Osteocyte (in vitro differentiated cells): ENCODE measurements around the gene KDF1. TPM values are rescaled to one million over a fixed set of nuclear protein-coding genes. Genes with fewer than 3 reads are reported as not detected.

Source experiments
- DNase-seq: peaks from one replicate; pipeline ENCODE4 v3.0.0; 2021; ENCODE audit warnings: mixed read lengths; ENCODE audit not compliant: unreplicated experiment; ENCODE audit errors: extremely low spot score
- H3K27ac Mint-ChIP-seq: one replicate; pipeline ENCODE4 v1.8.0; 2021; ENCODE audit warnings: mild to moderate bottlenecking, mixed read lengths; ENCODE audit not compliant: unreplicated experiment
- H3K27me3 Mint-ChIP-seq: one replicate; pipeline ENCODE4 v1.8.0; 2021; ENCODE audit warnings: mixed read lengths; ENCODE audit not compliant: unreplicated experiment
- H3K36me3 Mint-ChIP-seq: one replicate; pipeline ENCODE4 v1.8.0; 2021; ENCODE audit warnings: mixed read lengths; ENCODE audit not compliant: unreplicated experiment
- H3K4me1 Mint-ChIP-seq: one replicate; pipeline ENCODE4 v1.8.0; 2021; ENCODE audit warnings: mixed read lengths; ENCODE audit not compliant: unreplicated experiment
- H3K4me3 Mint-ChIP-seq: one replicate; pipeline ENCODE4 v1.8.0; 2021; ENCODE audit warnings: mild to moderate bottlenecking, moderate library complexity, mixed read lengths; ENCODE audit not compliant: unreplicated experiment
- H3K9me3 Mint-ChIP-seq: one replicate; pipeline ENCODE4 v1.8.0; 2021; ENCODE audit warnings: mixed read lengths; ENCODE audit not compliant: unreplicated experiment
- total RNA-seq: library from RNA; stranded (reverse); gene quantifications from 2 replicates; pipeline ENCODE4 v1.2.1, GENCODE V29; 2021
- TF ChIP-seq, protein P1 (sequence below): fragments of 200-600 bp; sonication (generic); IDR thresholded peaks from 2 replicates; pipeline ENCODE4 v1.5.0; 2021; ENCODE audit warnings: antibody characterized with exemption, mild to moderate bottlenecking, moderate library complexity

Gene KDF1
- total RNA-seq, 1 donor from 2014 or later: not detected

DNA sequence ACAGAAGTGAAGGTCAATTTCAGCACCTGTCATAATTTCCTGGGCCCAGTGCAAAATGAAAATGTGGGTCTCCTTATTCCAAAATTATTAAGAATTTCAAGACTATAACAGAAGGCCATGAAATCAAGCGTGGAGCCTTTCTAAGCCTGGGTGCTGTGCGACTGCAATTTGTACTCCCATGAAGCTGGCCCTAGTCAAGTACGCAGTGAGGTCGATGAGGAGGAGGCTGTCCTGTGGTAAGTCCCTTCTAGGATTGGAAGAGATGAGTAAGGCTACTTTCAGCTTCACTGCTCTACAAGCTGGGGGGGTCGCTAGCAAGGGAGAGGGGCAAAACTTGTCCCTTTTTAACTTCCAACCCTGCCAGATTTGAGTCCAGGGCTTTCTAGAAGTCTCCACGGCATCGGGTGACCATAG, 39.1 kb downstream of the KDF1 start:
- TF ChIP-seq, protein P1, sequence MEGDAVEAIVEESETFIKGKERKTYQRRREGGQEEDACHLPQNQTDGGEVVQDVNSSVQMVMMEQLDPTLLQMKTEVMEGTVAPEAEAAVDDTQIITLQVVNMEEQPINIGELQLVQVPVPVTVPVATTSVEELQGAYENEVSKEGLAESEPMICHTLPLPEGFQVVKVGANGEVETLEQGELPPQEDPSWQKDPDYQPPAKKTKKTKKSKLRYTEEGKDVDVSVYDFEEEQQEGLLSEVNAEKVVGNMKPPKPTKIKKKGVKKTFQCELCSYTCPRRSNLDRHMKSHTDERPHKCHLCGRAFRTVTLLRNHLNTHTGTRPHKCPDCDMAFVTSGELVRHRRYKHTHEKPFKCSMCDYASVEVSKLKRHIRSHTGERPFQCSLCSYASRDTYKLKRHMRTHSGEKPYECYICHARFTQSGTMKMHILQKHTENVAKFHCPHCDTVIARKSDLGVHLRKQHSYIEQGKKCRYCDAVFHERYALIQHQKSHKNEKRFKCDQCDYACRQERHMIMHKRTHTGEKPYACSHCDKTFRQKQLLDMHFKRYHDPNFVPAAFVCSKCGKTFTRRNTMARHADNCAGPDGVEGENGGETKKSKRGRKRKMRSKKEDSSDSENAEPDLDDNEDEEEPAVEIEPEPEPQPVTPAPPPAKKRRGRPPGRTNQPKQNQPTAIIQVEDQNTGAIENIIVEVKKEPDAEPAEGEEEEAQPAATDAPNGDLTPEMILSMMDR: no peak
- H3K27ac Mint-ChIP-seq: peak overlapping the region; percentile 92
- H3K4me1 Mint-ChIP-seq: peaks cover 25% of the 10 kb centered on the region
- H3K4me3 Mint-ChIP-seq: peak overlapping the region; percentile 96
- H3K27me3 Mint-ChIP-seq: no peaks in the 10 kb centered on the region
- no peaks in the 10 kb centered on the region for H3K9me3 Mint-ChIP-seq
- H3K36me3 Mint-ChIP-seq: peaks cover 6% of the 10 kb centered on the region
- DNase-seq: no peak

DNA sequence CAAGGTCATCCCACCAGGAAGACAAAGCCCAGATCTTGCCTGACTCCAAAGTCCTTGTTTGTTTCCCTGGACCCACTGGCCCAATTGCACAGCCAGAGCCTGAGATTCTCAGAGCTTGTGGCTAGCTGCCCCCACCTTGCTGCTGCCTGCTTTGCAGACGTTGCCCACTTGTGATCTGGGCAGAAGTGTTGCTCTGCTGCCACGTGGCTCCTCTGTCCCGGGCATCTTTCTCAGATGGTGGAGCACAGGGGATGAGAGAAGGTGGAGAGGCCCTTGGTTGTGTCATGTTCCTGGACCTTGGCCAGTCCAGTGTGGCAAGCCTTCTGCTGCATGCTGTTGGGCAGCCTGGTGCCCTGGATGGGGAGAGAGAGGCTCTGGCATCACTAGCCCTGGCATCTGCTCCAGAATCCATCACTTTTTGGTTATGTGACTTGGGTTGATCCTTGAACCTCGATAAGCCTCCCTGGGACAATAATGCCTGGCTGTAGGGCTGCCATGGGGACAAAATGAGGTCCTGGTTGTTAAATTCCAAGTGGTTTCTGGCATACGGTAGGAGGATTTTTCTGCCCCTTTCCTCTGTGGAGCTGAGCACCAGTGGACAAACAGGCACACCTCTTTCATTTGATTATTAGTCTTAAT, 44.9 kb downstream of the KDF1 start:
- Mint-ChIP-seq H3K9me3 (no peaks in the 10 kb centered on the region), H3K27ac (no peak overlapping the region), H3K36me3 (no peaks in the 10 kb centered on the region), H3K4me1 (peaks cover under 1% of the 10 kb centered on the region), H3K4me3 (no peak overlapping the region), H3K27me3 (peaks cover 3% of the 10 kb centered on the region)
- TF ChIP-seq, protein P1: no peak
- DNase-seq: no peak

DNA sequence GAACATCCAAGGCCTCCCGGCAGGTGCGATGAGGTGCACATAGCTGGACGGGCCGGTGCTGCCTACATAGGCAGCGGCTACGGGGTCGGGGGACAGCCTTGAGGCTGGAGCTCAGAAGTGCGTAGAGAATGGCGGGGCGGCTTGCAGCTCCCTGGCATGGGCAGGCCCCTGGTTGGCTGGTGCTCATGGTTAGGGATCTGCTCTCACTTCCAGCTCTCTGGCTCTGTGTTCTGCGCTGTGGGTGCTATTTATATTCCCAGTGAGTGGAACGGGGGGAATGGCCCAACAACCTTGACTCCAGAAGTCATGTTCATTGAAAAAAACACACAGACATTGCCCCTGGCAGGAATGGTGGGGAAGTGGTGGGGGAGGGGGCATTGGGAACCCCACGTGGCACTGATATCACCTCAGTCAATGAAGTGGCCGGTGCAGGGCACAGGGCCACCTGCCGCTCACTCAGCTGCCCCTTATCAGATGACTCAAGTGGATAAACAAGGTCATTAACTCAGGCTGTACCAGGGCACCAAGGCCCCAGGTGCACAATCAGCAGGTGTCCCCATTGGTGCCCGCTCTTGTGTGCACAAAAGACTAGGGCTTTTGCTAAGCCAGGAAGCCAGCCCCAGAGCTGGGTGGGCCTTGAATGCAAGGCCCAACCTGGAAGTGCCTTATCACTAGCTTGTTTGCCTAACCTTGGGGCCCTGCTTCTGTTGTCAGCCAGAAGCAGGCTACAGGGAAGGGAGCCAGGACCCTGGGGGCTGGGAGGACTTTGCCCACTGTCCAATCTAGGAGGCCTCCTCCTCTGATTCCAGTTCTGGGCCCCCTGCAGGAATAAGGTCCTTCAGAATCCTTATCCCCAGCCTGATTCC, 46.3 kb downstream of the KDF1 start, which contains the start of gene NR0B2:
Gene NR0B2 (minus strand): TSS at position 222 of the 866 bp plus-strand sequence. CDS start 35 bp downstream, at position 187.
- H3K27ac Mint-ChIP-seq: no peak within 1 kb of the TSS
- no peaks in the 10 kb centered on the region for H3K9me3 Mint-ChIP-seq
- TF ChIP-seq, protein P1: no peak
- H3K4me3 Mint-ChIP-seq: no peak within 1 kb of the TSS
- no peak for DNase-seq
- no peaks in the 10 kb centered on the region for H3K4me1 Mint-ChIP-seq
- H3K27me3 Mint-ChIP-seq: peaks cover 3% of the 10 kb centered on the region
- H3K36me3 Mint-ChIP-seq: no peaks in the 10 kb centered on the region

DNA sequence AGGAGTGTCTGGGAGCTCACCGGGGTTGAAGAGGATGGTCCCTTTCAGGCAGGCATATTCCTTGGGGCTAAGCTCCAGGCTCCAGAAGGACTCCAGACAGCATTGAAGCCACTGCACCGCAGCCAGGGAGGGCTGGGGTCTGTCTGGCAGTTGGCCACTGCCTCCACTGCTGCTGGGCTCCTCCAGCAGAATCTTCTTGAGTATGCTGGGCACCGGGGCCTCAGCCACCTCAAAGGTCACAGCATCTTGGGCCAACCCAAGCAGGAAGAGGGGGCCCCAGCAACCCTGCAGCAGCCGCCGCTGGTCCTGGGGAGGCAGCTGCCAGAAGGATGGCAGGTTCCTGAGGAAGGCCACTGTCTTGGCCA, 46.9 kb downstream of the KDF1 start:
- Mint-ChIP-seq H3K9me3 (no peaks in the 10 kb centered on the region), H3K27ac (no peak overlapping the region), H3K36me3 (no peaks in the 10 kb centered on the region), H3K4me3 (no peak overlapping the region), H3K4me1 (no peaks in the 10 kb centered on the region), H3K27me3 (peaks cover 3% of the 10 kb centered on the region)
- DNase-seq: no peak
- TF ChIP-seq, protein P1: no peak

DNA sequence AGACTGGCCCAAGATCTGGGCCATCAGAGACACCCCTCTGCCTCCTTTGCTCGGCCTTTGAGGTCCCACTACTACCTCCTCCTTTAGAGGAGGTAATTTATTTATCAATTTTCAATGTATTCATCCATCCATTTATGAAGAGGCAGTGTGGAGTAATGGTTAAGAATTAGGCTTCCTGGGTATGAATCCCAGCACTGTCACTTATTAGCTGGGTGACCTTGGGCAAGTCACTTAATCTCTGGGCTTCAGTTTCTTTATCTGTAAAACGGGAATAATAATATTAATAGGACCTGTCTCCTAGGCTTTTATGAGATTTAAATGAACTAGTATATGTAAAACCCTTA, 48.1 kb downstream of the KDF1 start:
- Mint-ChIP-seq H3K4me3 (no peak overlapping the region), H3K36me3 (no peaks in the 10 kb centered on the region), H3K4me1 (no peaks in the 10 kb centered on the region), H3K27me3 (peaks cover 3% of the 10 kb centered on the region), H3K9me3 (no peaks in the 10 kb centered on the region), H3K27ac (no peak overlapping the region)
- TF ChIP-seq, protein P1: no peak
- no peak for DNase-seq
